ENCODE measurements around the gene UBE2J2. TPM values are rescaled to one million over a fixed set of nuclear protein-coding genes. Genes with fewer than 3 reads are reported as not detected.
A peak's percentile ranks its signal among the peaks of the same experiment; 100 is the strongest.

Gene UBE2J2
- total and polyA plus RNA-seq, 2 of the 13 experiments (the other 11 are each of a cell fraction or from before 2014, with no cell fraction given), result 25.4 to 29.4 TPM

DNA sequence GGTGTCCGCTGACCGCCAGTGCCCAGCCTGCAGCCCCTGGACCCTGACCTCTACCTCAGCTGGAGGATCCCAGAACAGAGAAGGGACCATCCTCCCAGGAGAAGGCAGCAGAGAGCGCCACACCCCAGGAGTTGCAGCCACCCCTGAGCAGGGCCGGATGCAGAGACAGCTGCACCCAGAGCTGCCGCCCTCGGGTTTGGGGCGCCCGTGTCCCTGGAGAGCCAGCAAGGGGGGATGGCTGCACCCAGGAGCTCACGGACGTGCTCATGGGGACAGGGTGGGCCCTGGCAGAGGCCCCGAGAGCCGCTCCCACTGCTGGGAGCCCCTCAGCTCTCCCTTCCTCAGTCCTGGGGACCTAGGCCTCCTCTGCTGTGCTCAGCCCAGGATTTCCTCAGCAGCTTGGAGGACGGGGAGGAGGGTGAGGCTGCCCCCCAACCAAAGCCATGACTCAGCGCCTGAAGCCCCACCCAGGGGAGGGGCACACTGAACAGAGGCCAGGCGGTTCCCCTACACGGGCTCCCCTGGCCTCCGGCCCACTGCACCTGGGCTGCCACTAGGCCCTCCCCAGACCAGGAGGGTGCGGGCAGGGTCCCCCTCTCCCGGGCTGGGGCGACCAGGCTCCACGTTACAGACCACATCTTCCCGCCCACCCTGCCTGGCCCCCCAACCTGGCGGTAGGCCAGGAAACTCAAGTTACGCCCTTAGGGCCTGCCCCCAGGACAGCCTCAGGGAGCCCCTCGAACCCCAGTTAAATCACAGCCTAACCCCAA is 31.8 kb upstream of the UBE2J2 start (continued):
- TF ChIP-seq, protein P1, sequence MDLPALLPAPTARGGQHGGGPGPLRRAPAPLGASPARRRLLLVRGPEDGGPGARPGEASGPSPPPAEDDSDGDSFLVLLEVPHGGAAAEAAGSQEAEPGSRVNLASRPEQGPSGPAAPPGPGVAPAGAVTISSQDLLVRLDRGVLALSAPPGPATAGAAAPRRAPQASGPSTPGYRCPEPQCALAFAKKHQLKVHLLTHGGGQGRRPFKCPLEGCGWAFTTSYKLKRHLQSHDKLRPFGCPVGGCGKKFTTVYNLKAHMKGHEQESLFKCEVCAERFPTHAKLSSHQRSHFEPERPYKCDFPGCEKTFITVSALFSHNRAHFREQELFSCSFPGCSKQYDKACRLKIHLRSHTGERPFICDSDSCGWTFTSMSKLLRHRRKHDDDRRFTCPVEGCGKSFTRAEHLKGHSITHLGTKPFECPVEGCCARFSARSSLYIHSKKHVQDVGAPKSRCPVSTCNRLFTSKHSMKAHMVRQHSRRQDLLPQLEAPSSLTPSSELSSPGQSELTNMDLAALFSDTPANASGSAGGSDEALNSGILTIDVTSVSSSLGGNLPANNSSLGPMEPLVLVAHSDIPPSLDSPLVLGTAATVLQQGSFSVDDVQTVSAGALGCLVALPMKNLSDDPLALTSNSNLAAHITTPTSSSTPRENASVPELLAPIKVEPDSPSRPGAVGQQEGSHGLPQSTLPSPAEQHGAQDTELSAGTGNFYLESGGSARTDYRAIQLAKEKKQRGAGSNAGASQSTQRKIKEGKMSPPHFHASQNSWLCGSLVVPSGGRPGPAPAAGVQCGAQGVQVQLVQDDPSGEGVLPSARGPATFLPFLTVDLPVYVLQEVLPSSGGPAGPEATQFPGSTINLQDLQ (CRISPR knock-in tag; IDR thresholded peaks at IDR 0.05), result no peak
- TF ChIP-seq ZBTB38 (CRISPR knock-in tag; IDR thresholded peaks at IDR 0.05), result 0 out of 2 replicates have a peak, but pooled peaks have one; percentile 16
- TF ChIP-seq, protein P2, sequence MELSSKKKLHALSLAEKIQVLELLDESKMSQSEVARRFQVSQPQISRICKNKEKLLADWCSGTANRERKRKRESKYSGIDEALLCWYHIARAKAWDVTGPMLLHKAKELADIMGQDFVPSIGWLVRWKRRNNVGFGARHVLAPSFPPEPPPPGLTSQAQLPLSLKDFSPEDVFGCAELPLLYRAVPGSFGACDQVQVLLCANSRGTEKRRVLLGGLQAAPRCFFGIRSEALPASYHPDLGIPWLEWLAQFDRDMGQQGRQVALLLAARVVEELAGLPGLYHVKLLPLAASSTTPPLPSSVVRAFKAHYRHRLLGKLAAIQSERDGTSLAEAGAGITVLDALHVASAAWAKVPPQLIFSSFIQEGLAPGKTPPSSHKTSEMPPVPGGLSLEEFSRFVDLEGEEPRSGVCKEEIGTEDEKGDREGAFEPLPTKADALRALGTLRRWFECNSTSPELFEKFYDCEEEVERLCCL (CRISPR knock-in tag; IDR thresholded peaks at IDR 0.05; ENCODE audit: borderline replicate concordance), result no peak
- TF ChIP-seq, protein P3, sequence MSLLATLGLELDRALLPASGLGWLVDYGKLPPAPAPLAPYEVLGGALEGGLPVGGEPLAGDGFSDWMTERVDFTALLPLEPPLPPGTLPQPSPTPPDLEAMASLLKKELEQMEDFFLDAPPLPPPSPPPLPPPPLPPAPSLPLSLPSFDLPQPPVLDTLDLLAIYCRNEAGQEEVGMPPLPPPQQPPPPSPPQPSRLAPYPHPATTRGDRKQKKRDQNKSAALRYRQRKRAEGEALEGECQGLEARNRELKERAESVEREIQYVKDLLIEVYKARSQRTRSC (CRISPR knock-in tag; IDR thresholded peaks at IDR 0.05; ENCODE audit: low read depth), result no peak
- TF ChIP-seq, protein P4, sequence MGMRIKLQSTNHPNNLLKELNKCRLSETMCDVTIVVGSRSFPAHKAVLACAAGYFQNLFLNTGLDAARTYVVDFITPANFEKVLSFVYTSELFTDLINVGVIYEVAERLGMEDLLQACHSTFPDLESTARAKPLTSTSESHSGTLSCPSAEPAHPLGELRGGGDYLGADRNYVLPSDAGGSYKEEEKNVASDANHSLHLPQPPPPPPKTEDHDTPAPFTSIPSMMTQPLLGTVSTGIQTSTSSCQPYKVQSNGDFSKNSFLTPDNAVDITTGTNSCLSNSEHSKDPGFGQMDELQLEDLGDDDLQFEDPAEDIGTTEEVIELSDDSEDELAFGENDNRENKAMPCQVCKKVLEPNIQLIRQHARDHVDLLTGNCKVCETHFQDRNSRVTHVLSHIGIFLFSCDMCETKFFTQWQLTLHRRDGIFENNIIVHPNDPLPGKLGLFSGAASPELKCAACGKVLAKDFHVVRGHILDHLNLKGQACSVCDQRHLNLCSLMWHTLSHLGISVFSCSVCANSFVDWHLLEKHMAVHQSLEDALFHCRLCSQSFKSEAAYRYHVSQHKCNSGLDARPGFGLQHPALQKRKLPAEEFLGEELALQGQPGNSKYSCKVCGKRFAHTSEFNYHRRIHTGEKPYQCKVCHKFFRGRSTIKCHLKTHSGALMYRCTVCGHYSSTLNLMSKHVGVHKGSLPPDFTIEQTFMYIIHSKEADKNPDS (CRISPR knock-in tag; IDR thresholded peaks at IDR 0.05), result no peak
- TF ChIP-seq, protein P5, sequence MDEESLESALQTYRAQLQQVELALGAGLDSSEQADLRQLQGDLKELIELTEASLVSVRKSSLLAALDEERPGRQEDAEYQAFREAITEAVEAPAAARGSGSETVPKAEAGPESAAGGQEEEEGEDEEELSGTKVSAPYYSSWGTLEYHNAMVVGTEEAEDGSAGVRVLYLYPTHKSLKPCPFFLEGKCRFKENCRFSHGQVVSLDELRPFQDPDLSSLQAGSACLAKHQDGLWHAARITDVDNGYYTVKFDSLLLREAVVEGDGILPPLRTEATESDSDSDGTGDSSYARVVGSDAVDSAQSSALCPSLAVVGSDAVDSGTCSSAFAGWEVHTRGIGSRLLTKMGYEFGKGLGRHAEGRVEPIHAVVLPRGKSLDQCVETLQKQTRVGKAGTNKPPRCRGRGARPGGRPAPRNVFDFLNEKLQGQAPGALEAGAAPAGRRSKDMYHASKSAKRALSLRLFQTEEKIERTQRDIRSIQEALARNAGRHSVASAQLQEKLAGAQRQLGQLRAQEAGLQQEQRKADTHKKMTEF (CRISPR knock-in tag; IDR thresholded peaks at IDR 0.05), result no peak; the same call in 1 of the 2 replicates
- no peak for TF ChIP-seq ZC3H13 (CRISPR knock-in tag; IDR thresholded peaks at IDR 0.05)
- no peak; the same call in 1 of the 2 replicates for TF ChIP-seq MEIS2 (CRISPR knock-in tag; IDR thresholded peaks at IDR 0.05)
- no peak; the same call in 1 of the 2 replicates for TF ChIP-seq ZNF564 (CRISPR knock-in tag; IDR thresholded peaks at IDR 0.05)
- TF ChIP-seq ZNF737 (CRISPR knock-in tag; IDR thresholded peaks at IDR 0.05; ENCODE audit: borderline replicate concordance), result no peak
- TF ChIP-seq, protein P6, sequence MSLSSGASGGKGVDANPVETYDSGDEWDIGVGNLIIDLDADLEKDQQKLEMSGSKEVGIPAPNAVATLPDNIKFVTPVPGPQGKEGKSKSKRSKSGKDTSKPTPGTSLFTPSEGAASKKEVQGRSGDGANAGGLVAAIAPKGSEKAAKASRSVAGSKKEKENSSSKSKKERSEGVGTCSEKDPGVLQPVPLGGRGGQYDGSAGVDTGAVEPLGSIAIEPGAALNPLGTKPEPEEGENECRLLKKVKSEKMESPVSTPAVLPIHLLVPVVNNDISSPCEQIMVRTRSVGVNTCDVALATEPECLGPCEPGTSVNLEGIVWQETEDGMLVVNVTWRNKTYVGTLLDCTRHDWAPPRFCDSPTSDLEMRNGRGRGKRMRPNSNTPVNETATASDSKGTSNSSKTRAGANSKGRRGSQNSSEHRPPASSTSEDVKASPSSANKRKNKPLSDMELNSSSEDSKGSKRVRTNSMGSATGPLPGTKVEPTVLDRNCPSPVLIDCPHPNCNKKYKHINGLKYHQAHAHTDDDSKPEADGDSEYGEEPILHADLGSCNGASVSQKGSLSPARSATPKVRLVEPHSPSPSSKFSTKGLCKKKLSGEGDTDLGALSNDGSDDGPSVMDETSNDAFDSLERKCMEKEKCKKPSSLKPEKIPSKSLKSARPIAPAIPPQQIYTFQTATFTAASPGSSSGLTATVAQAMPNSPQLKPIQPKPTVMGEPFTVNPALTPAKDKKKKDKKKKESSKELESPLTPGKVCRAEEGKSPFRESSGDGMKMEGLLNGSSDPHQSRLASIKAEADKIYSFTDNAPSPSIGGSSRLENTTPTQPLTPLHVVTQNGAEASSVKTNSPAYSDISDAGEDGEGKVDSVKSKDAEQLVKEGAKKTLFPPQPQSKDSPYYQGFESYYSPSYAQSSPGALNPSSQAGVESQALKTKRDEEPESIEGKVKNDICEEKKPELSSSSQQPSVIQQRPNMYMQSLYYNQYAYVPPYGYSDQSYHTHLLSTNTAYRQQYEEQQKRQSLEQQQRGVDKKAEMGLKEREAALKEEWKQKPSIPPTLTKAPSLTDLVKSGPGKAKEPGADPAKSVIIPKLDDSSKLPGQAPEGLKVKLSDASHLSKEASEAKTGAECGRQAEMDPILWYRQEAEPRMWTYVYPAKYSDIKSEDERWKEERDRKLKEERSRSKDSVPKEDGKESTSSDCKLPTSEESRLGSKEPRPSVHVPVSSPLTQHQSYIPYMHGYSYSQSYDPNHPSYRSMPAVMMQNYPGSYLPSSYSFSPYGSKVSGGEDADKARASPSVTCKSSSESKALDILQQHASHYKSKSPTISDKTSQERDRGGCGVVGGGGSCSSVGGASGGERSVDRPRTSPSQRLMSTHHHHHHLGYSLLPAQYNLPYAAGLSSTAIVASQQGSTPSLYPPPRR (CRISPR knock-in tag; IDR thresholded peaks at IDR 0.05; ENCODE audit: borderline replicate concordance), result no peak
- no peak for TF ChIP-seq NFIC (IDR thresholded peaks at IDR 0.05; ENCODE audit: low read length)

Measured in HepG2 (cell line).